Activated CD4-positive, alpha-beta T cell treated with anti-CD3 and anti-CD28 coated beads, Interleukin-2, amount 10 ng/mL, durations not matched to agents 7 days and 5 days (primary cell): ENCODE results near the gene TEP1. TPM values are rescaled to one million over a fixed set of nuclear protein-coding genes. Genes with fewer than 3 reads are reported as not detected.
A peak's percentile ranks its signal among the peaks of the same experiment; 100 is the strongest.
"Not testable (repeated sequence)": the region's sequence is repeated elsewhere in the genome, so short reads cannot be mapped to it uniquely, and the experiment has no call there.

Experiments used
- CTCF ChIA-PET: fragments of 350-600 bp; sonication (Branson Sonifier 250); formaldehyde crosslinking; loops from one replicate; lab custom pipeline; 2021; ENCODE audit warnings: antibody characterized with exemption; lab: Charles Lee
- POLR2A ChIA-PET: fragments of 350-600 bp; sonication (Branson Sonifier 250); formaldehyde crosslinking; loops from one replicate; lab custom pipeline; 2021; ENCODE audit warnings: antibody characterized with exemption; lab: Charles Lee
- DNase-seq: peaks from one replicate; pipeline ENCODE4 v3.0.0-alpha.2; 2020
- H3K27ac Mint-ChIP-seq: one replicate; pipeline ENCODE4 v1.8.0; 2021; ENCODE audit warnings: mild to moderate bottlenecking, moderate library complexity, mixed read lengths
- H3K27me3 Mint-ChIP-seq: one replicate; pipeline ENCODE4 v1.8.0; 2021; ENCODE audit warnings: mixed read lengths
- H3K36me3 Mint-ChIP-seq: one replicate; pipeline ENCODE4 v1.8.0; 2021; ENCODE audit warnings: low read depth, mixed read lengths
- H3K4me1 Mint-ChIP-seq: one replicate; pipeline ENCODE4 v1.8.0; 2021; ENCODE audit warnings: mixed read lengths
- H3K4me3 Mint-ChIP-seq: one replicate; pipeline ENCODE4 v1.8.0; 2021; ENCODE audit warnings: mild to moderate bottlenecking, moderate library complexity, mixed read lengths
- H3K9me3 Mint-ChIP-seq: one replicate; pipeline ENCODE4 v1.8.0; 2021; ENCODE audit warnings: mixed read lengths
- total RNA-seq, 2 experiments: library from RNA; stranded (reverse); gene quantifications; one replicate each; pipeline ENCODE4 v1.2.3, GENCODE V29; 2021

Gene TEP1
- total RNA-seq, 2 experiments from 2014 or later, result 38.1 to 42.9 TPM

- H3K9me3 Mint-ChIP-seq, result no peaks in the 10 kb centered on the region
- H3K4me1 Mint-ChIP-seq, result peaks cover 28% of the 10 kb centered on the region
- DNase-seq, result no peak
- no peak overlapping the region for H3K4me3 Mint-ChIP-seq
- peaks cover 41% of the 10 kb centered on the region for H3K36me3 Mint-ChIP-seq
- ChIA-PET CTCF (no interaction called here), POLR2A (no interaction called here)
- H3K27me3 Mint-ChIP-seq, result no peaks in the 10 kb centered on the region
- H3K27ac Mint-ChIP-seq, result no peak overlapping the region
These were observed 66.6 kb downstream of the TEP1 start for GRCh38 chr14:20346713-20347112.

- H3K4me1 Mint-ChIP-seq, result peaks cover 28% of the 10 kb centered on the region
- peak overlapping the region; percentile 10 for H3K27ac Mint-ChIP-seq
- POLR2A ChIA-PET, result no interaction called here
- no peak for DNase-seq
- no peaks in the 10 kb centered on the region for H3K27me3 Mint-ChIP-seq
- H3K36me3 Mint-ChIP-seq, result peaks cover 33% of the 10 kb centered on the region
- H3K9me3 Mint-ChIP-seq, result no peaks in the 10 kb centered on the region
- no peak overlapping the region for H3K4me3 Mint-ChIP-seq
- CTCF ChIA-PET, result no interaction called here
These were observed 67.9 kb downstream of the TEP1 start for GRCh38 chr14:20345366-20345765.

DNA sequence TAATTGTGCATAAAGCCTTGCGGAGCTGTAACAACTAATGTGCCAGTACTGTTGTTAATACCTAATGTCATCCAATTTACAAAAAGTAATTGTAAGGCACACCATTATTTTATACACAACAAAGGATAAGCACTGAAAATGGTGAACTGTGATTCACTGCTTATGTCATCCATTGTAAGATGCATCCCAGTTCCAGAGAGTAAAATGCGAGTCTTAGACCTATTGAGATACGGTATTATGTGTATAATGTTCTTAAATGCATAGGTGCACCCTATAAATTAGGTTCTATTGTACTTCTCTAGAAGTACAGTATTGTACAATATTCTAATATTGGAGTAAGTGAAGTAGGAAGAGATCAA is 69.5 kb downstream of the TEP1 start:
- H3K36me3 Mint-ChIP-seq, result peaks cover 24% of the 10 kb centered on the region
- POLR2A ChIA-PET, result interaction anchor here (0.6 to 2.7 kb wide), 10 partner anchors 11 to 337 kb away, joined by 3 to 20 read pairs (median 5); partner anchors contain the start of genes APEX1, CCNB1IP1, OSGEP and PIP4P1
- peaks cover 26% of the 10 kb centered on the region for H3K4me1 Mint-ChIP-seq
- no peak for DNase-seq
- H3K27me3 Mint-ChIP-seq, result peaks cover 2% of the 10 kb centered on the region
- CTCF ChIA-PET, result interaction anchor here (1.0 to 4.4 kb wide), 7 partner anchors 11 to 277 kb away, joined by 3 to 31 read pairs (median 6); partner anchors contain the start of genes APEX1 and OSGEP
- H3K4me3 Mint-ChIP-seq, result peak overlapping the region; percentile 92
- peak overlapping the region; percentile 99 for H3K27ac Mint-ChIP-seq
- H3K9me3 Mint-ChIP-seq, result no peaks in the 10 kb centered on the region

GRCh38 chr14:20343092-20343861 is 70.0 kb downstream of the TEP1 start, which contains the start of gene PARP2:
TSS of gene PARP2 (plus strand) at chr14:20343635. CDS start at chr14:20343642, 7 bp downstream.
- peak; percentile 93 for DNase-seq
- CTCF ChIA-PET, result interaction anchor here (0.7 to 4.4 kb wide), 11 partner anchors 9 to 277 kb away, joined by 3 to 31 read pairs (median 6); partner anchors contain the start of genes APEX1, CCNB1IP1 and OSGEP
- no peaks in the 10 kb centered on the region for H3K9me3 Mint-ChIP-seq
- peaks cover 2% of the 10 kb centered on the region for H3K27me3 Mint-ChIP-seq
- H3K36me3 Mint-ChIP-seq, result peaks cover 24% of the 10 kb centered on the region
- POLR2A ChIA-PET, result interaction anchor here (0.5 to 2.7 kb wide), 11 partner anchors 10 to 453 kb away, joined by 3 to 20 read pairs (median 5); partner anchors contain the start of genes APEX1, CCNB1IP1, OSGEP and PIP4P1
- H3K27ac Mint-ChIP-seq, result peak within 1 kb of the TSS; percentile 99
- H3K4me1 Mint-ChIP-seq, result peaks cover 26% of the 10 kb centered on the region
- peak within 1 kb of the TSS; percentile 92 for H3K4me3 Mint-ChIP-seq

- Mint-ChIP-seq H3K27ac (no peak overlapping the region), H3K27me3 (peaks cover 7% of the 10 kb centered on the region), H3K36me3 (peaks cover 15% of the 10 kb centered on the region), H3K4me1 (peaks cover 26% of the 10 kb centered on the region), H3K4me3 (peak overlapping the region; percentile 92), H3K9me3 (no peaks in the 10 kb centered on the region)
- CTCF ChIA-PET, result interaction anchor here (0.6 to 4.4 kb wide), 6 partner anchors 9 to 299 kb away, joined by 3 to 31 read pairs (median 3); partner anchors contain the start of gene PIP4P1
- POLR2A ChIA-PET, result interaction anchor here (2.7 kb wide), 1 partner anchor 9 kb away, joined by 20 read pairs; the partner anchor contains the start of gene CCNB1IP1
- no peak for DNase-seq
These were observed 71.7 kb downstream of the TEP1 start for GRCh38 chr14:20341646-20342045.

GRCh38 chr14:20341032-20341431 is 72.3 kb downstream of the TEP1 start:
- DNase-seq, H3K9me3 Mint-ChIP-seq, H3K4me3 Mint-ChIP-seq, POLR2A ChIA-PET, H3K27me3 Mint-ChIP-seq, H3K27ac Mint-ChIP-seq: not testable (repeated sequence)
- peaks cover 26% of the 10 kb centered on the region for H3K4me1 Mint-ChIP-seq
- CTCF ChIA-PET, result interaction anchor here (0.6 to 4.4 kb wide), 3 partner anchors 9 to 300 kb away, joined by 3 to 31 read pairs (median 9); no protein-coding TSS in a partner anchor
- peaks cover 11% of the 10 kb centered on the region for H3K36me3 Mint-ChIP-seq

DNA sequence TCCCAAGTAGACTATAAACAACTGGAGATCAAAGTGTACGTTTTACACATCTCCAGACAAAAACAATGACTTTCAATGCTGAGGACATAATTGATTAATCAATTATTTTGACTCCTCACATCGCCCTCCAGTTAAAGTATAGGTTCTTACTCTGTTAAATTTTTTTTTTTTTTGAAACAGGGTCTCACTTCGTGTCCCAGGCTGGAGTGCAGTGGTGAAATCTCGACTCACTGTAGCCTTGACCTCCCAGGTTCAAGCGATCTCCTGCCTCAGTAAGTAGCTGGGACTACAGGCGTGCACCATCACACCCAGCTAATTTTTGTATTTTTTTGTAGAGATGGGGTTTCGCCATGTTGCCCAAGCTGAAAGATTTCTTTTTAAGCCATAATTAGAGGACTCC is 79.3 kb downstream of the TEP1 start:
- CTCF ChIA-PET, result interaction anchor here (1.6 kb wide), 1 partner anchor 9 kb away, joined by 5 read pairs; no protein-coding TSS in a partner anchor
- peaks cover 6% of the 10 kb centered on the region for H3K27me3 Mint-ChIP-seq

DNA sequence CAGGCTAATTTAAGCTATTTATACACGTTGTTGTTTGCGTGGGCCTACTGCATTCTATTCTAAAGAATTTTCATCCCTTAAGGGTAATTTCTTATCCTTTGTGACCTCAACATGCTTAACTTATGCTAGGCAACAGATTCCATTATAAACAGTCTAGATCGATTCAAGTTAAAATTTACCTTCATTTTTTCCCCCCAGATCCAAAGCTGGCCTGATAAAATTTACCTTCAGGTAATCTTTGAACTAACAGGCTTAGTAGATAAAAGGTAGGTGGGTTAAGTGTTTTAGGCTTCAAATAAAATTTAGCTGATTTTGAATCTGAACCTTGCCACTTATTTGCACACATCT is 79.8 kb downstream of the TEP1 start:
- peak overlapping the region; percentile 94 for H3K27ac Mint-ChIP-seq
- DNase-seq, result no peak
- peaks cover 4% of the 10 kb centered on the region for H3K36me3 Mint-ChIP-seq
- H3K27me3 Mint-ChIP-seq, result peaks cover 4% of the 10 kb centered on the region
- POLR2A ChIA-PET, result interaction anchor here (0.6 to 2.4 kb wide), 2 partner anchors 10 to 35 kb away, joined by 4 to 20 read pairs; partner anchors contain the start of gene PARP2
- H3K9me3 Mint-ChIP-seq, result no peaks in the 10 kb centered on the region
- H3K4me3 Mint-ChIP-seq, result peak overlapping the region; percentile 98
- H3K4me1 Mint-ChIP-seq, result peaks cover 50% of the 10 kb centered on the region
- CTCF ChIA-PET, result interaction anchor here (1.6 kb wide), 1 partner anchor 9 kb away, joined by 5 read pairs; no protein-coding TSS in a partner anchor

More for the DNA sequence above, 79.3 kb downstream of the TEP1 start:
- H3K36me3 Mint-ChIP-seq, result peaks cover 4% of the 10 kb centered on the region
- POLR2A ChIA-PET, result interaction anchor here (0.6 to 2.4 kb wide), 2 partner anchors 9 to 36 kb away, joined by 4 to 20 read pairs; partner anchors contain the start of gene PARP2
- DNase-seq, result no peak
- H3K9me3 Mint-ChIP-seq, result no peaks in the 10 kb centered on the region
- no peak overlapping the region for H3K27ac Mint-ChIP-seq
- H3K4me3 Mint-ChIP-seq, result peak overlapping the region; percentile 98
- H3K4me1 Mint-ChIP-seq, result peaks cover 46% of the 10 kb centered on the region

DNA sequence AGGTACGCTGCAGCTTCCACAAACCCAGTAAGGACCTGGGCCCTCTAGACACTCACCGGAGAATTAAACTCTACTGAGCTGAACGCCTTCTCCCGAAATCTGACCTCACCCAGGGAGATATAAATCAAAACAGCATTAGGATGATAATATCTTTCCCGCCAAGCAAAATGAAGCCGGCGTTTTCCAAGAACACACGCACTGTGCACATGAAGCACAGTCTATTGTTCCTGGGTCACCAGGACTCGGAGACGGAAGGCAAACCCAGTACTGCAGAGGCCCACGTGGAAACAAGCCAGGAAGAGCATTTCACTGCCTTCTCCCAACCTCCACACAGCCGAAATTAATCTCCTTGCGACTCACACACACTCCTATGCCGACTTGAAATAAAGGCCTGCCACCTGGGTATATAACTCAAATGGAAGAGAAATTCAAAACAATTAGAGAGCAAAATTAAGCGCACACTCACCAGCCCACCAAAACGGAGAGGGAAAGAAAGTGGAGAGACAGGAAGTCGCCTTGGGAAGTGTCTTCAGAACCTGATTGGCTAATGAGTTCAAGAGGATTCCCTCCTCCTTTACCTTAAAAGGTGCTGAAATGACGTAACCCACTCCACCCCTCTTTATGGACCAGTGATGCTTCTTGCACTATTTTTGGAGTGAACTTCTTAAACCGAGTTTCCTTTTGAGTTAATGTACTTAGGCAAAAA is 80.4 kb downstream of the TEP1 start, which contains the start of gene CCNB1IP1:
Gene CCNB1IP1, minus strand, starts transcription at position 492 of the 706 bp plus-strand sequence. CDS start 16,756 bp downstream, outside the sequence.
- H3K27me3 Mint-ChIP-seq, result peaks cover 4% of the 10 kb centered on the region
- POLR2A ChIA-PET, result interaction anchor here (0.6 to 2.4 kb wide), 2 partner anchors 10 to 35 kb away, joined by 4 to 20 read pairs; partner anchors contain the start of gene PARP2
- peaks cover 4% of the 10 kb centered on the region for H3K36me3 Mint-ChIP-seq
- CTCF ChIA-PET, result interaction anchor here (1.6 to 1.7 kb wide), 2 partner anchors 9 to 10 kb away, joined by 5 to 9 read pairs; no protein-coding TSS in a partner anchor
- no peaks in the 10 kb centered on the region for H3K9me3 Mint-ChIP-seq
- DNase-seq, result peak; percentile 75
- H3K27ac Mint-ChIP-seq, result peak within 1 kb of the TSS; percentile 94
- peaks cover 53% of the 10 kb centered on the region for H3K4me1 Mint-ChIP-seq
- H3K4me3 Mint-ChIP-seq, result peak within 1 kb of the TSS; percentile 98

- Mint-ChIP-seq H3K4me1 (peaks cover 59% of the 10 kb centered on the region), H3K27me3 (no peaks in the 10 kb centered on the region), H3K9me3 (no peaks in the 10 kb centered on the region), H3K36me3 (peaks cover 4% of the 10 kb centered on the region), H3K27ac (peak overlapping the region; percentile 94), H3K4me3 (peak overlapping the region; percentile 98)
- POLR2A ChIA-PET, result interaction anchor here (2.4 kb wide), 1 partner anchor 11 kb away, joined by 20 read pairs; the partner anchor contains the start of gene PARP2
- CTCF ChIA-PET, result interaction anchor here (1.7 kb wide), 1 partner anchor 10 kb away, joined by 9 read pairs; no protein-coding TSS in a partner anchor
- DNase-seq, result no peak
These were observed 80.9 kb downstream of the TEP1 start for GRCh38 chr14:20332431-20332787.

DNA sequence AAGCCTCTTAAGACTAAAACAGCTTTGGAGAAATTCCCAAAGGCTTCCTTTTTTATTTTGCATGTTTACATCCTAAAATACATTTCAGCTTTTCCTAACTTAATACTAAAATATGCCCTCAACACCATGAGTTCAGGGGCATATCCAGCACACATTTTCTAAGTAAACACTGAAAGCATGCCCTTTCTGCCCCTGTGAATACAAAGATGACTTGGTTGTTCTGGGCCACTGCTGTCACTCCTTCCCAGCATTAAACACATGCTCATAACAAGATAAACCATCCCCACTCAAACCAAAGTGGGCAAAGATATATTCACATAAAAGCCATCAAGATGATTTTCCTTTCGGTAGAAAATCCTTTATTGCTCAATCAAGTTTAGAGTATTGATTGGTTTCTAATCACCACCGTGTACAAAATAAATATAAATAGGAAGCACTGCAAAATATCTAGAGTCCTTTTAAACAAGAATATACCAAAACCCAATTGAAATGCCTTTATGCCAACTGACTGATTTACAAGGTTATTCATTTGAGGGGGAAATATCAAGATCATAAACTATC is 82.2 kb downstream of the TEP1 start:
- POLR2A ChIA-PET, result no interaction called here

More for the DNA sequence above, 82.2 kb downstream of the TEP1 start:
- peaks cover 66% of the 10 kb centered on the region for H3K4me1 Mint-ChIP-seq
- no peaks in the 10 kb centered on the region for H3K27me3 Mint-ChIP-seq
- no peaks in the 10 kb centered on the region for H3K9me3 Mint-ChIP-seq
- CTCF ChIA-PET, result interaction anchor here (1.7 kb wide), 1 partner anchor 11 kb away, joined by 9 read pairs; no protein-coding TSS in a partner anchor
- DNase-seq, result no peak
- no peak overlapping the region for H3K27ac Mint-ChIP-seq
- H3K36me3 Mint-ChIP-seq, result peaks cover 8% of the 10 kb centered on the region
- peak overlapping the region; percentile 12 for H3K4me3 Mint-ChIP-seq
